Glutamatergic neuron (in vitro differentiated cells): ENCODE measurements around the gene RIBC2. TPM values are rescaled to one million over a fixed set of nuclear protein-coding genes. Genes with fewer than 3 reads are reported as not detected.
"Not testable (repeated sequence)": the region's sequence is repeated elsewhere in the genome, so short reads cannot be mapped to it uniquely, and the experiment has no call there.

Experiments used
- DNase-seq: peaks from one replicate; pipeline ENCODE4 v3.0.0; 2022
- H3K27ac Mint-ChIP-seq: one replicate; pipeline ENCODE4 v1.8.0; 2020; ENCODE audit warnings: mild to moderate bottlenecking, mixed read lengths, inconsistent platforms; ENCODE audit not compliant: unreplicated experiment
- H3K27me3 Mint-ChIP-seq: one replicate; pipeline ENCODE4 v1.8.0; 2020; ENCODE audit warnings: mild to moderate bottlenecking, moderate library complexity, mixed read lengths, inconsistent platforms; ENCODE audit not compliant: unreplicated experiment
- H3K36me3 Mint-ChIP-seq: one replicate; pipeline ENCODE4 v1.8.0; 2020; ENCODE audit warnings: mild to moderate bottlenecking, mixed read lengths, inconsistent platforms; ENCODE audit not compliant: unreplicated experiment
- H3K4me1 Mint-ChIP-seq: one replicate; pipeline ENCODE4 v1.8.0; 2020; ENCODE audit warnings: mild to moderate bottlenecking, low read depth, mixed read lengths, inconsistent platforms; ENCODE audit not compliant: unreplicated experiment
- H3K4me3 Mint-ChIP-seq: one replicate; pipeline ENCODE4 v1.8.0; 2020; ENCODE audit warnings: mild to moderate bottlenecking, mixed read lengths, inconsistent platforms; ENCODE audit not compliant: unreplicated experiment
- H3K9me3 Mint-ChIP-seq: one replicate; pipeline ENCODE4 v1.8.0; 2020; ENCODE audit warnings: mild to moderate bottlenecking, moderate library complexity, mixed read lengths, inconsistent platforms; ENCODE audit not compliant: unreplicated experiment
- CTCF ChIP-seq: fragments of 200-600 bp; sonication (generic); IDR thresholded peaks from one replicate; pipeline ENCODE4 v1.5.0; 2021; ENCODE audit not compliant: partially characterized antibody, unreplicated experiment
- total RNA-seq: library from RNA; stranded (reverse); fragmentation: NEBNext Ultra II Directional; extraction: Animal tissue kit (Norgen Biotek cat#: 25700); gene quantifications from one replicate; pipeline ENCODE4 v1.2.1, GENCODE V29; 2021; ENCODE audit not compliant: unreplicated experiment

RIBC2 gene
- total RNA-seq, 1 donor from 2014 or later = 0.71 TPM

GRCh38 chr22:45448431-45448830, 34.9 kb downstream of the RIBC2 start:
- no peak for TF ChIP-seq CTCF
- no peak overlapping the region for H3K4me3 Mint-ChIP-seq
- H3K27me3 Mint-ChIP-seq = no peaks in the 10 kb centered on the region
- H3K27ac Mint-ChIP-seq = no peak overlapping the region
- H3K4me1 Mint-ChIP-seq = peaks cover 3% of the 10 kb centered on the region
- no peaks in the 10 kb centered on the region for H3K36me3 Mint-ChIP-seq
- no peaks in the 10 kb centered on the region for H3K9me3 Mint-ChIP-seq
- DNase-seq = no peak

DNA sequence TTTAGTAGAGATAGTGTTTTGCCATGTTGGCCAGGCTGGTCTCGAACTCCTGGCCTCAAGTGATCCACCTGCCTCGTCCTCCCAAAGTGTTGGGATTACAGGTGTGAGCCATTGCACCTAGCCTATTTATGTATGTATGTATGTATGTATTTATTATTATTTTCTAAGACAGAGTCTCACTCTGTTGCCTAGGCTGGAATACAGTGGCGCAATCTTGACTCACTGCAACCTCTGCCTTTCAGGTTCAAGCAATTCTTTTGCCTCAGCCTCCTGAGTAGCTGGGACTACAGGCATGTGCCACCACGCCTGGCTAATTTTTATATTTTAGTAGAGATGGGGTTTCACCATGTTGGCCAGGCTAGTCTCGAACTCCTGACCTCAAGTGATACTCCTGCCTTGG, 35.9 kb downstream of the RIBC2 start:
- not testable (repeated sequence) for H3K4me1 Mint-ChIP-seq, DNase-seq, H3K4me3 Mint-ChIP-seq, H3K36me3 Mint-ChIP-seq, H3K27me3 Mint-ChIP-seq, H3K27ac Mint-ChIP-seq, H3K9me3 Mint-ChIP-seq

- no peaks in the 10 kb centered on the region for H3K9me3 Mint-ChIP-seq
- H3K27ac Mint-ChIP-seq = no peak overlapping the region
- H3K27me3 Mint-ChIP-seq = no peaks in the 10 kb centered on the region
- H3K4me3 Mint-ChIP-seq = no peak overlapping the region
- DNase-seq = no peak
- H3K36me3 Mint-ChIP-seq = no peaks in the 10 kb centered on the region
- TF ChIP-seq CTCF = no peak
- no peaks in the 10 kb centered on the region for H3K4me1 Mint-ChIP-seq
These were observed 36.8 kb downstream of the RIBC2 start for GRCh38 chr22:45450101-45450785.

DNA sequence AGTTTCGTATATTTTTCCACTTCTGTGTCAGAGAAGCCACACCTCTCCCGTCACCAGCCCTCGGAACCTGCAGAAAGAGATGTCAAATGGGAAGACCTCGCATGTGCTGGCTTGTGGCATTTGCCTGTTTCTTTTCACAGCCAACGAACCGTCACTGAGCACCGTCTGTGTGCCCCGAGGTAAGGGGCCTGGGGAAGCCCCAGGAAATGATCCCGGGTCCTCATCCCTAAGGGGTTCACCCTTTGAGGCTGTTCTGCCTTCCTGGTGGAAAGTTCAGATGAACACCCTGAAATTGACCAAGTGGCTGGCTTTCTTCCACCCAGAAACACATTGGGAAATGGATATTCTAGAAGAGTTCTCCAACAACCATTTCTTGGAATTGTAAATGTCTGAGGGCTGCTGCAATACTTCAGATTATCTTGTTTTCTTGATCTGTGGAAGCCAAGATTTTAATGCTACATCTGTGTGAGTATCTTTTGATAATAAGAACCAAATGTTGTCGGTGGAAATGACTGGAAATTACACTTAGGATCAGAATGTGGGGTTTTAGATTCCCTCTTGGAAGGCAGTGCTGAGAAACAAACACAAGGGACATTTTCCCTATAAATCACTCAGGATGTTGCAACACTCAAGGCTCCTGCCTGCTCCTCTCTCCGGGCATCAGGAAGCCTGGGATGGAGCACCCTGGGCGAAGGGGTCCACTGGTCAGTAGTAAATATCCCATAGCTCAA, 37.6 kb downstream of the RIBC2 start:
- no peak for TF ChIP-seq CTCF
- H3K4me3 Mint-ChIP-seq = no peak overlapping the region
- H3K36me3 Mint-ChIP-seq = no peaks in the 10 kb centered on the region
- no peaks in the 10 kb centered on the region for H3K4me1 Mint-ChIP-seq
- no peak overlapping the region for H3K27ac Mint-ChIP-seq
- no peaks in the 10 kb centered on the region for H3K27me3 Mint-ChIP-seq
- H3K9me3 Mint-ChIP-seq = no peaks in the 10 kb centered on the region
- no peak for DNase-seq

DNA sequence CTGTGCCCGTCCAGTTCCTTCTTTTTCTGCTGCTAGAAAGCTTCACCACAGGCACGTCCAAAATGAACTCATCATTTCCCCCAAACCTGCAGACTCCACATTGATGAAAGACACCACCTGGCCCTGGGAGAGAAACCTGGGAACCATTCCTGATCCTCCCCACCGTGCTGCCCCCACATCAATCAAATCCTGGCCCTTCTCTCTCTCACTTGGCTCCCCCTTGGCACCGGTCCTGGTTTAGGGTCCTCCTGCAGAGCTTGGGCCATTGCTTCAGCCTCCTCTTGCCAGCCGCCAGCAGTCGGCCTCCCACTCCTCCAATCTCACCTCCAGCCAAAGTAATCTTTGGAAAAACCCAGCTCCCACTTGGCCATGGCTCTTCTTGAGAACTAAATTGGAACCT, 38.5 kb downstream of the RIBC2 start:
- Mint-ChIP-seq H3K36me3 (no peaks in the 10 kb centered on the region), H3K4me1 (no peaks in the 10 kb centered on the region), H3K27ac (no peak overlapping the region), H3K4me3 (no peak overlapping the region), H3K27me3 (peaks cover under 1% of the 10 kb centered on the region), H3K9me3 (no peaks in the 10 kb centered on the region)
- TF ChIP-seq CTCF = no peak
- DNase-seq = no peak
